NB4 (cell line): ENCODE data around the gene SCN8A.

Experiments used
- POLR2A ChIP-seq: IDR thresholded peaks from 2 replicates; pipeline ENCODE4 v1.6.1; 2011; ENCODE audit warnings: mild to moderate bottlenecking; ENCODE audit not compliant: insufficient read length; ENCODE audit errors: extremely low read depth
- TF ChIP-seq, protein P1 (sequence below): IDR thresholded peaks from one replicate; pipeline ENCODE4 v1.5.1; 2012; ENCODE audit warnings: low read depth, low read length

DNA sequence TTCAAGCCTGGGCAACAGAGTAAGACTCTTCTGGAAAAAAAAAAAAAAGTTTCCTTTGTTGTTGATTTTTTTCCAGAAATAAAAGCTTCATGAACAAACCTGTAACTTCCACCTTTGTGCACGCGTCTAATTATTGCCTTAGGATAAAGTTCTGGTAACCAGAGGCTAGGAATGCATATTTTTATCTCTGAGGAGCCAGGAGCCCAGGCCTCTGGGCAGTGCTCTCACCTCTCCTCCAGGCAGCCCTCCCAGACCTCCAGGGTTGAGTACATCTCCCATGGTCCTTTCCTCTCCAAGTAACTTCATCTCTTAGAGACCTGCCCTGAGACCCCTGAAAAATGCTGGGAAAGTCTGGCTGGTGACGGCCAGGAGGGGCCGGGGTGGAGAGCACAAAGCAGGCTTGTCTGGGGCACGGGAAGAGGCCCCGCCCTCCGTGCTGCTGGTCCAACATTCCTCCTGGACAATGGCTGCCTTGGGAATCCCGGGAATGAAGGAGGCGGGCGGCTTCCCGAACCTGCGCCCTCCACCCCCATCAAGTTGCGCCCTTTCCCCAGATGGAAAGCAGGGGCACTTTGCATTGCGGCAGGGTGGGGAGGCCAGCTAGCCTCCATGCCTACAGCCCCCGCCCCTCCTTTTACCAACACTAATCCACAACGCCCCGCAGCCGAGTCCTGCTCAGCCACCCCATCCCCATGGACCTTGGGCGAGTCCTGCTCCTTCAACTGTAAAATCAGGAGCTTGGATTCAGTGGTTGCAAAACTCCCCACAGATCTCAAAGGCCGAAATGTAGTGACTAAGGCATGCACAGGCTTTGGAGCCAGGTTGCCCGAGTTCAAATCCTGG lies 264.8 kb downstream of the SCN8A start:
- TF ChIP-seq, protein P1, sequence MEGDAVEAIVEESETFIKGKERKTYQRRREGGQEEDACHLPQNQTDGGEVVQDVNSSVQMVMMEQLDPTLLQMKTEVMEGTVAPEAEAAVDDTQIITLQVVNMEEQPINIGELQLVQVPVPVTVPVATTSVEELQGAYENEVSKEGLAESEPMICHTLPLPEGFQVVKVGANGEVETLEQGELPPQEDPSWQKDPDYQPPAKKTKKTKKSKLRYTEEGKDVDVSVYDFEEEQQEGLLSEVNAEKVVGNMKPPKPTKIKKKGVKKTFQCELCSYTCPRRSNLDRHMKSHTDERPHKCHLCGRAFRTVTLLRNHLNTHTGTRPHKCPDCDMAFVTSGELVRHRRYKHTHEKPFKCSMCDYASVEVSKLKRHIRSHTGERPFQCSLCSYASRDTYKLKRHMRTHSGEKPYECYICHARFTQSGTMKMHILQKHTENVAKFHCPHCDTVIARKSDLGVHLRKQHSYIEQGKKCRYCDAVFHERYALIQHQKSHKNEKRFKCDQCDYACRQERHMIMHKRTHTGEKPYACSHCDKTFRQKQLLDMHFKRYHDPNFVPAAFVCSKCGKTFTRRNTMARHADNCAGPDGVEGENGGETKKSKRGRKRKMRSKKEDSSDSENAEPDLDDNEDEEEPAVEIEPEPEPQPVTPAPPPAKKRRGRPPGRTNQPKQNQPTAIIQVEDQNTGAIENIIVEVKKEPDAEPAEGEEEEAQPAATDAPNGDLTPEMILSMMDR: no peak
- no peak for TF ChIP-seq POLR2A
